ENCODE results near the gene EIF2B2.

DNA sequence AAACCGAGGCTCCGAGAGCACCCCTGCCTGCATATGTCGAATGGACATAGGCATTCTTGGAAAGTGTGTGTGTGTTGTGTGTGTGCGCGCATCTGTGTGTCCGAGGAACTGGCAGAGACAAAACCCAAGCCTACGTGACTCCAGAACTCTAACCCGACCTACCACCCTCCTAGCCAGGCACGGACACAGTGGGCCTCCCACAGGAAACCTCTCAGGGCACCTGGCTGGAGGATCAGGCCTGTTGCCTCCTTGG is 46.8 kb upstream of the EIF2B2 start:
- TF ChIP-seq, protein P1, sequence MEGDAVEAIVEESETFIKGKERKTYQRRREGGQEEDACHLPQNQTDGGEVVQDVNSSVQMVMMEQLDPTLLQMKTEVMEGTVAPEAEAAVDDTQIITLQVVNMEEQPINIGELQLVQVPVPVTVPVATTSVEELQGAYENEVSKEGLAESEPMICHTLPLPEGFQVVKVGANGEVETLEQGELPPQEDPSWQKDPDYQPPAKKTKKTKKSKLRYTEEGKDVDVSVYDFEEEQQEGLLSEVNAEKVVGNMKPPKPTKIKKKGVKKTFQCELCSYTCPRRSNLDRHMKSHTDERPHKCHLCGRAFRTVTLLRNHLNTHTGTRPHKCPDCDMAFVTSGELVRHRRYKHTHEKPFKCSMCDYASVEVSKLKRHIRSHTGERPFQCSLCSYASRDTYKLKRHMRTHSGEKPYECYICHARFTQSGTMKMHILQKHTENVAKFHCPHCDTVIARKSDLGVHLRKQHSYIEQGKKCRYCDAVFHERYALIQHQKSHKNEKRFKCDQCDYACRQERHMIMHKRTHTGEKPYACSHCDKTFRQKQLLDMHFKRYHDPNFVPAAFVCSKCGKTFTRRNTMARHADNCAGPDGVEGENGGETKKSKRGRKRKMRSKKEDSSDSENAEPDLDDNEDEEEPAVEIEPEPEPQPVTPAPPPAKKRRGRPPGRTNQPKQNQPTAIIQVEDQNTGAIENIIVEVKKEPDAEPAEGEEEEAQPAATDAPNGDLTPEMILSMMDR (conservative IDR thresholded peaks at IDR 0.05; ENCODE audit: low read depth in 2 of 2) = no peak
- TF ChIP-seq ZNF331 (CRISPR knock-in tag; IDR thresholded peaks at IDR 0.05; ENCODE audit: low read depth) (no peak), POLR2AphosphoS5 (IDR thresholded peaks at IDR 0.05; ENCODE audit: low read depth) (no peak), EZH2 (IDR thresholded peaks at IDR 0.05; ENCODE audit: low read depth, unreplicated experiment) (no peak), JUNB (IDR thresholded peaks at IDR 0.05; ENCODE audit: unreplicated experiment) (no peak), STAT1 (IDR thresholded peaks at IDR 0.05; ENCODE audit: unreplicated experiment) (no peak)
- TF ChIP-seq, protein P2, sequence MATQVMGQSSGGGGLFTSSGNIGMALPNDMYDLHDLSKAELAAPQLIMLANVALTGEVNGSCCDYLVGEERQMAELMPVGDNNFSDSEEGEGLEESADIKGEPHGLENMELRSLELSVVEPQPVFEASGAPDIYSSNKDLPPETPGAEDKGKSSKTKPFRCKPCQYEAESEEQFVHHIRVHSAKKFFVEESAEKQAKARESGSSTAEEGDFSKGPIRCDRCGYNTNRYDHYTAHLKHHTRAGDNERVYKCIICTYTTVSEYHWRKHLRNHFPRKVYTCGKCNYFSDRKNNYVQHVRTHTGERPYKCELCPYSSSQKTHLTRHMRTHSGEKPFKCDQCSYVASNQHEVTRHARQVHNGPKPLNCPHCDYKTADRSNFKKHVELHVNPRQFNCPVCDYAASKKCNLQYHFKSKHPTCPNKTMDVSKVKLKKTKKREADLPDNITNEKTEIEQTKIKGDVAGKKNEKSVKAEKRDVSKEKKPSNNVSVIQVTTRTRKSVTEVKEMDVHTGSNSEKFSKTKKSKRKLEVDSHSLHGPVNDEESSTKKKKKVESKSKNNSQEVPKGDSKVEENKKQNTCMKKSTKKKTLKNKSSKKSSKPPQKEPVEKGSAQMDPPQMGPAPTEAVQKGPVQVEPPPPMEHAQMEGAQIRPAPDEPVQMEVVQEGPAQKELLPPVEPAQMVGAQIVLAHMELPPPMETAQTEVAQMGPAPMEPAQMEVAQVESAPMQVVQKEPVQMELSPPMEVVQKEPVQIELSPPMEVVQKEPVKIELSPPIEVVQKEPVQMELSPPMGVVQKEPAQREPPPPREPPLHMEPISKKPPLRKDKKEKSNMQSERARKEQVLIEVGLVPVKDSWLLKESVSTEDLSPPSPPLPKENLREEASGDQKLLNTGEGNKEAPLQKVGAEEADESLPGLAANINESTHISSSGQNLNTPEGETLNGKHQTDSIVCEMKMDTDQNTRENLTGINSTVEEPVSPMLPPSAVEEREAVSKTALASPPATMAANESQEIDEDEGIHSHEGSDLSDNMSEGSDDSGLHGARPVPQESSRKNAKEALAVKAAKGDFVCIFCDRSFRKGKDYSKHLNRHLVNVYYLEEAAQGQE (IDR thresholded peaks at IDR 0.05; ENCODE audit: unreplicated experiment) = no peak

All from GM23338 (cell line).